ENCODE measurements around the gene SF3A2. TPM values are rescaled to one million over a fixed set of nuclear protein-coding genes. Genes with fewer than 3 reads are reported as not detected.

SF3A2 gene
- total RNA-seq, 1 donor from 2014 or later = 14.4 TPM

DNA sequence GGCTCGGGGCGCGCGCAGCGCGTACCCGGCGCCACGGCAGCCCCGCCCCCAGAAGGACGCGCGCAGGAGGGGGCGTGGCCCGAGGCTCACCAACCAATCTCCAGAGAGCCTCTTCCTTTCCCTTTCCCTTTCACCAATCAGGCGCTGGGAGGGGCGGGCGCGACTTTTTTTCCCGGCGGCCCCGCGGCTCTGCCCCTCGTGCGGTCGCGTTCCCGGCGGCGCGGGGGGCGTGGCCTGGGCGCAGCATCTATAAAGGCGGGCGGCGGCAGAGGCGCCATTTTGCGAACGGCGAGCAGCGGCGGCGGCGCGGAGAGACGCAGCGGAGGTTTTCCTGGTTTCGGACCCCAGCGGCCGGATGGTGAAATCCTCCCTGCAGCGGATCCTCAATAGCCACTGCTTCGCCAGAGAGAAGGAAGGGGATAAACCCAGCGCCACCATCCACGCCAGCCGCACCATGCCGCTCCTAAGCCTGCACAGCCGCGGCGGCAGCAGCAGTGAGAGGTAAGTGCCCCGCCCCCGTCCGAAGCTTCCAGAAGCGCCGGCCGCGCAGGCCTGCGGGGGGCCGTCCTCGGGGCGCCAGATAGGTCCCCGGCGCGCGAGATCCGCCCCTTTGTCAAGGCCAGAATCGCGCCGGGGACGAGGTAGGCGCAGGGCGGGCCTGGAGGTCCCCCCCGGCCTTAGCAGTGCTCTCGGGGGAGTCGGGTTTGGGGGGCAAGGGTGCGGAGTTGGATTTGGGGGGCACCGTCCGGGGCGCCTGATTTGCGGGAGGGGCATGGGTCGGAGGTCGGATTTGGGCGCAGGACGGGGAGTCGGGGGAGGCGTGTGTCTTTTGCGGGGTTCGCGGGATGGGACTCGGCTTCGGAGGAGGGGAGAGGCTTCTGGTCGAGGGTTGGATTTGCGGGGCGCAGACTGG, 32.9 kb downstream of the SF3A2 start:
- Mint-ChIP-seq H3K4me1 (peaks cover 28% of the 10 kb centered on the region), H3K27ac (peak overlapping the region; percentile 53), H3K4me3 (peak overlapping the region; percentile 95), H3K36me3 (peaks cover 5% of the 10 kb centered on the region), H3K27me3 (ENCODE audit: insufficient read depth, low read depth) (peaks cover 7% of the 10 kb centered on the region), H3K9me3 (peaks cover 1% of the 10 kb centered on the region)
- peak overlapping the region; percentile 84 for H3K4me3 ChIP-seq
- no peaks in the 10 kb centered on the region for H3K9me3 ChIP-seq (ENCODE audit: low read depth)
- H3K27ac ChIP-seq = peak overlapping the region; percentile 44
- H3K4me2 ChIP-seq = peak overlapping the region; percentile 87
- no peak overlapping the region for H2AFZ ChIP-seq (replicated peaks)
- TF ChIP-seq, protein P1, sequence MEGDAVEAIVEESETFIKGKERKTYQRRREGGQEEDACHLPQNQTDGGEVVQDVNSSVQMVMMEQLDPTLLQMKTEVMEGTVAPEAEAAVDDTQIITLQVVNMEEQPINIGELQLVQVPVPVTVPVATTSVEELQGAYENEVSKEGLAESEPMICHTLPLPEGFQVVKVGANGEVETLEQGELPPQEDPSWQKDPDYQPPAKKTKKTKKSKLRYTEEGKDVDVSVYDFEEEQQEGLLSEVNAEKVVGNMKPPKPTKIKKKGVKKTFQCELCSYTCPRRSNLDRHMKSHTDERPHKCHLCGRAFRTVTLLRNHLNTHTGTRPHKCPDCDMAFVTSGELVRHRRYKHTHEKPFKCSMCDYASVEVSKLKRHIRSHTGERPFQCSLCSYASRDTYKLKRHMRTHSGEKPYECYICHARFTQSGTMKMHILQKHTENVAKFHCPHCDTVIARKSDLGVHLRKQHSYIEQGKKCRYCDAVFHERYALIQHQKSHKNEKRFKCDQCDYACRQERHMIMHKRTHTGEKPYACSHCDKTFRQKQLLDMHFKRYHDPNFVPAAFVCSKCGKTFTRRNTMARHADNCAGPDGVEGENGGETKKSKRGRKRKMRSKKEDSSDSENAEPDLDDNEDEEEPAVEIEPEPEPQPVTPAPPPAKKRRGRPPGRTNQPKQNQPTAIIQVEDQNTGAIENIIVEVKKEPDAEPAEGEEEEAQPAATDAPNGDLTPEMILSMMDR (IDR thresholded peaks at IDR 0.05) = no peak
- peak; percentile 12 for TF ChIP-seq EZH2phosphoT487 (IDR thresholded peaks at IDR 0.05)
- peaks cover 57% of the 10 kb centered on the region for H3K79me2 ChIP-seq (ENCODE audit: low read depth)
- peaks cover 50% of the 10 kb centered on the region for H4K20me1 ChIP-seq (ENCODE audit: low read depth)
- DNase-seq (ENCODE audit: low spot score) = peak; percentile 98
- H3K9ac ChIP-seq = peak overlapping the region; percentile 91
- peaks cover 17% of the 10 kb centered on the region for H3K4me1 ChIP-seq
- H3F3A ChIP-seq (ENCODE audit: low read depth) = peaks cover 38% of the 10 kb centered on the region
- no peaks in the 10 kb centered on the region for H3K27me3 ChIP-seq
- H3K36me3 ChIP-seq = no peaks in the 10 kb centered on the region

DNA sequence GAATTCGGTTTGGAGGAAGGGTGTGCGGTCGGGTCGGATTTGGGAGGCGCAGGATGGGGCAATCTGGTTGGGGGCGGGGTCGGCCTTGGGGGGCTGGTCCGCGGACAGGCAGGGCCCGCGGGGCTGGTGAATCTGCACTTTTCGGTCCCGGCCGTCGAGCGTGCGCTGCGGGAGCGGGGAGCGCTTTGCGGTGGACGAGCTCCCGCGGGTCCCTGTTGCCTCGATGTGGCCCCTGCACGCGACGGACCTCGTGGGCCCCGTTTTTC, 33.5 kb downstream of the SF3A2 start:
- peaks cover 55% of the 10 kb centered on the region for H4K20me1 ChIP-seq (ENCODE audit: low read depth)
- no peaks in the 10 kb centered on the region for H3K9me3 ChIP-seq (ENCODE audit: low read depth)
- TF ChIP-seq EZH2phosphoT487 (IDR thresholded peaks at IDR 0.05) (no peak), EZH2 (IDR thresholded peaks at IDR 0.05) (no peak)
- TF ChIP-seq, protein P1 (IDR thresholded peaks at IDR 0.05) = no peak
- peaks cover 1% of the 10 kb centered on the region for H3K9me3 Mint-ChIP-seq
- peak overlapping the region; percentile 95 for H3K4me3 Mint-ChIP-seq
- peak overlapping the region; percentile 53 for H3K27ac Mint-ChIP-seq
- peaks cover 17% of the 10 kb centered on the region for H3K4me1 ChIP-seq
- no peaks in the 10 kb centered on the region for H3K36me3 ChIP-seq
- H3K4me2 ChIP-seq = peak overlapping the region; percentile 87
- peaks cover 57% of the 10 kb centered on the region for H3K79me2 ChIP-seq (ENCODE audit: low read depth)
- DNase-seq (ENCODE audit: low spot score) = peak; percentile 37
- no peak overlapping the region for H2AFZ ChIP-seq (replicated peaks)
- H3K9ac ChIP-seq = peak overlapping the region; percentile 91
- H3K27ac ChIP-seq = peak overlapping the region; percentile 13
- H3K4me1 Mint-ChIP-seq = peaks cover 31% of the 10 kb centered on the region
- peaks cover 7% of the 10 kb centered on the region for H3K27me3 Mint-ChIP-seq (ENCODE audit: insufficient read depth, low read depth)
- peaks cover 38% of the 10 kb centered on the region for H3F3A ChIP-seq (ENCODE audit: low read depth)
- no peaks in the 10 kb centered on the region for H3K27me3 ChIP-seq
- H3K4me3 ChIP-seq = peak overlapping the region; percentile 84
- peaks cover 5% of the 10 kb centered on the region for H3K36me3 Mint-ChIP-seq

DNA sequence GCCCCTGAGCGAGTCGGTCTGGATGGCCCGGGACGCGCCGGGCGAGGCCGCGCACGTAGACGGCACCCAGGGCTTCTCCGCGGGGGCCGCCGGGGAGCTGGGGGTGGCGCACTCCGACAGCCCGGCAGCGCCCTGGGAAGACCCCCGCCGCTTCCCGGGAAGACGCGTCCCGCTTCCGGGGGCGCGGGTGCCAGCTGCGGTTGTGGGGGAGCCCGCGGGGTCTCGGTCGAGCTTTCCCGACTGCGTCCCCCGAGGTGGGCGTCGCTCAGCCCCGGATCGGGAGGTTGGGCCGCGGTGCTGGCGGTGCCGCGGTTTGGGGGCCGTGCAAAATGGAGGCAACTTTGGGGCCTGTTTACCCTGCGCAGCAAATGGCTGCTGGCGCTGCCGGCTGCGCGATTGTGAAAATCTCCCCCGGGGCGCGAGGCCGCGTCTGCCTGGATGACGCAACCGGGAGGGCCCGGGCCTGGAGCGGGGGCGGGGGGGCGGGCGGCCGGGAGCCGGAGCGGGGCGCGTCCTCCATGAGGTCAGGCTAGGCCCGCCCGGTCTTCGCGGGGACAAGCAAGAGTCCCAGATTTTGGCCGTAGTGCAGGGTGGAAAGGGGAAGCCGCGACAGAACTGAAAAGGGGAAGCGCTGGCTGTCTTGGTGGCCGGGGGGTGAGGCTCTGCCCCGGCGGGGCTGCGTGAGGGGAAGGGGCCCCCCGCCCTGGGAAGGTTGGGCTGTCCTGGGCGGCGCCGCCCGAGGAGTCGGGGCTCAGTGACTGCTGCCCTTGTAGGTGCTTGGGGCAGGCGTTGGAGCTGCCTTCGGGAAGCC, 34.0 kb downstream of the SF3A2 start:
- Histone ChIP-seq H3K4me2 (peak overlapping the region; percentile 87), H4K20me1 (ENCODE audit: low read depth) (peaks cover 60% of the 10 kb centered on the region), H3K4me3 (peak overlapping the region; percentile 84), H3K27me3 (no peaks in the 10 kb centered on the region), H3K9ac (peak overlapping the region; percentile 91), H3K79me2 (ENCODE audit: low read depth) (peaks cover 57% of the 10 kb centered on the region), H3K4me1 (peaks cover 17% of the 10 kb centered on the region), H3K9me3 (ENCODE audit: low read depth) (no peaks in the 10 kb centered on the region), H2AFZ (replicated peaks) (no peak overlapping the region), H3K27ac (peak overlapping the region; percentile 13), H3F3A (ENCODE audit: low read depth) (peaks cover 38% of the 10 kb centered on the region), H3K36me3 (no peaks in the 10 kb centered on the region)
- H3K27ac Mint-ChIP-seq = no peak overlapping the region
- TF ChIP-seq, protein P1 (IDR thresholded peaks at IDR 0.05) = no peak
- no peak for TF ChIP-seq EZH2 (IDR thresholded peaks at IDR 0.05)
- no peak for TF ChIP-seq EZH2phosphoT487 (IDR thresholded peaks at IDR 0.05)
- peaks cover 5% of the 10 kb centered on the region for H3K36me3 Mint-ChIP-seq
- peaks cover 32% of the 10 kb centered on the region for H3K4me1 Mint-ChIP-seq
- peaks cover 7% of the 10 kb centered on the region for H3K27me3 Mint-ChIP-seq (ENCODE audit: insufficient read depth, low read depth)
- H3K9me3 Mint-ChIP-seq = peaks cover 1% of the 10 kb centered on the region
- peak overlapping the region; percentile 95 for H3K4me3 Mint-ChIP-seq
- peak; percentile 74 for DNase-seq (ENCODE audit: low spot score)
